Measurements from ENCODE around the gene ARMC7. TPM values are rescaled to one million over a fixed set of nuclear protein-coding genes. Genes with fewer than 3 reads are reported as not detected.

The ARMC7 gene
- total and polyA plus RNA-seq, 10 of the 15 experiments (the other 5 are each of a cell fraction or from before 2014, with no cell fraction given), result 1.5 to 19.8 (median 6.3) TPM

GRCh38 chr17:75087558-75088453 lies 22.0 kb upstream of the ARMC7 start, which contains the start of gene SLC16A5 (continued):
- TF ChIP-seq ZBTB33 (IDR thresholded peaks at IDR 0.05) (no peak), BHLHE40 (IDR thresholded peaks at IDR 0.05; ENCODE audit: borderline replicate concordance in 1 of 2, low read depth in 2 of 2, low read length in 1 of 2) (peak; percentile 7 to 46; a peak in 1 of 4 replicates), NR2F1 (conservative IDR thresholded peaks at IDR 0.05) (0 out of 2 replicates have a peak, but pooled peaks have one; percentile 34), CBFB (IDR thresholded peaks at IDR 0.05; ENCODE audit: low read depth) (no peak), NFYA (IDR thresholded peaks at IDR 0.05; ENCODE audit: borderline replicate concordance, low read depth, low read length) (no peak), ZNF217 (IDR thresholded peaks at IDR 0.05) (no peak), IKZF2 (IDR thresholded peaks at IDR 0.05) (peak; percentile 36 to 37; a peak in 2 of 4 replicates), SUPT20H (IDR thresholded peaks at IDR 0.05; ENCODE audit: borderline replicate concordance, control insufficient read depth, low read depth, low read length) (no peak), ZNF207 (IDR thresholded peaks at IDR 0.05; ENCODE audit: borderline replicate concordance) (no peak), PAX5 (IDR thresholded peaks at IDR 0.05; ENCODE audit: borderline replicate concordance, low read depth, low read length) (no peak), NFXL1 (IDR thresholded peaks at IDR 0.05; ENCODE audit: borderline replicate concordance) (no peak), HDGF (IDR thresholded peaks at IDR 0.05) (0 out of 2 replicates have a peak, but pooled peaks have one; percentile 48), FOXK2 (IDR thresholded peaks at IDR 0.05) (no peak), ZSCAN29 (IDR thresholded peaks at IDR 0.05) (no peak), CHD2 (IDR thresholded peaks at IDR 0.05; ENCODE audit: borderline replicate concordance, low read depth, low read length) (no peak), ZZZ3 (IDR thresholded peaks at IDR 0.05; ENCODE audit: control insufficient read depth, insufficient read length, low read depth) (no peak), RCOR1 (conservative IDR thresholded peaks at IDR 0.05; ENCODE audit: low read depth, low read length) (no peak), EZH2 (IDR thresholded peaks at IDR 0.05; ENCODE audit: borderline replicate concordance, control insufficient read depth, low read depth, low read length) (no peak), RUNX3 (IDR thresholded peaks at IDR 0.05; ENCODE audit: low read length) (no peak; the same call in 1 of the 2 replicates), ATF2 (IDR thresholded peaks at IDR 0.05; ENCODE audit: low read length) (no peak), RB1 (IDR thresholded peaks at IDR 0.05; ENCODE audit: borderline replicate concordance) (no peak), POLR2AphosphoS5 (IDR thresholded peaks at IDR 0.05; ENCODE audit: low read length) (no peak), BCL11A (IDR thresholded peaks at IDR 0.05; ENCODE audit: low read depth, low read length) (no peak), TCF12 (IDR thresholded peaks at IDR 0.05; ENCODE audit: low read depth, low read length) (no peak), CBX3 (IDR thresholded peaks at IDR 0.05; ENCODE audit: borderline replicate concordance, low read depth) (no peak), ZBTB4 (CRISPR knock-in tag; IDR thresholded peaks at IDR 0.05) (no peak)

Data from GM12878 (cell line).